H1 (cell line): Measurements from ENCODE around the gene MIR17HG. TPM values are rescaled to one million over a fixed set of nuclear protein-coding genes. Genes with fewer than 3 reads are reported as not detected.

ENCODE experiments used
- CTCF ChIA-PET: fragments of 300-600 bp; sonication (Branson Sonifier 250); formaldehyde crosslinking; loops from one replicate; lab custom pipeline; 2021; ENCODE audit not compliant: partially characterized antibody; lab: Charles Lee
- POLR2A ChIA-PET: fragments of 300-600 bp; sonication (Branson Sonifier 250); formaldehyde crosslinking; loops from one replicate; lab custom pipeline; 2021; ENCODE audit warnings: inconsistent platforms; ENCODE audit not compliant: partially characterized antibody; lab: Charles Lee
- DNase-seq, 2 experiments: peaks; one replicate each; pipeline versions ENCODE4 v3.0.0 to v3.0.0-alpha.2; 2010 to 2022; ENCODE audit warnings: low spot score in 2 of 2, low read depth in 1 of 2, mixed read lengths in 1 of 2
- FAIRE-seq: peaks from 2 replicates; lab custom pipeline; 2011; peaks lifted over from hg19 to GRCh38; lab: Jason Lieb, UNC
- H2AFZ ChIP-seq: 2 replicates; pipeline ENCODE4 v1.8.1; 2012; ENCODE audit warnings: low read length, inconsistent platforms
- H2AK5ac ChIP-seq: 2 replicates; pipeline ENCODE4 v1.6.1; 2013; ENCODE audit warnings: low read depth, low read length
- H2BK120ac ChIP-seq: replicated peaks from 2 replicates; pipeline ENCODE3; 2013; ENCODE audit warnings: low read depth, low read length, inconsistent platforms
- H2BK12ac ChIP-seq: 2 replicates; pipeline ENCODE4 v1.6.1; 2013; ENCODE audit warnings: low read depth, low read length
- H2BK15ac ChIP-seq: 2 replicates; pipeline ENCODE4 v1.6.1; 2013; ENCODE audit warnings: low read length
- H2BK20ac ChIP-seq: 2 replicates; pipeline ENCODE4 v1.6.1; 2013; ENCODE audit warnings: low read length
- H2BK5ac ChIP-seq: 2 replicates; pipeline ENCODE4 v1.6.1; 2013; ENCODE audit warnings: low read depth, low read length
- H3K14ac ChIP-seq: 2 replicates; pipeline ENCODE4 v1.6.1; 2013; ENCODE audit warnings: inconsistent platforms; ENCODE audit not compliant: insufficient read length
- H3K18ac ChIP-seq: 2 replicates; pipeline ENCODE4 v1.6.1; 2013; ENCODE audit warnings: low read length; ENCODE audit errors: extremely low read depth
- H3K23ac ChIP-seq: 2 replicates; pipeline ENCODE4 v1.6.1; 2013; ENCODE audit warnings: inconsistent platforms; ENCODE audit not compliant: insufficient read length
- H3K23me2 ChIP-seq: 2 replicates; pipeline ENCODE4 v1.6.1; 2013; ENCODE audit warnings: low read depth, low read length
- H3K27ac ChIP-seq: 2 replicates; pipeline ENCODE4 v1.6.1; 2011; ENCODE audit warnings: low read depth, low read length, inconsistent platforms
- H3K27me3 ChIP-seq, 4 experiments: replicated peaks in 1 of 4; 1 replicate in 1 of 4; 2 replicates in 3 of 4; pipeline versions ENCODE4 v1.6.1 to v1.8.1; 2011 to 2013; ENCODE audit warnings: low read length in 3 of 4, mild to moderate bottlenecking in 3 of 4, inconsistent platforms in 2 of 4, mixed read lengths in 2 of 4, moderate library complexity in 1 of 4; ENCODE audit not compliant: control insufficient read depth in 3 of 4, insufficient read depth in 3 of 4; ENCODE audit errors: extremely low read depth in 1 of 4
- H3K36me3 ChIP-seq, 4 experiments: 2 replicates each; pipeline versions ENCODE4 v1.6.1 to v1.8.1; 2011 to 2013; ENCODE audit warnings: mild to moderate bottlenecking in 4 of 4, low read length in 3 of 4, moderate library complexity in 2 of 4, control low read depth in 1 of 4, inconsistent platforms in 1 of 4; ENCODE audit not compliant: insufficient read depth in 4 of 4, control insufficient read depth in 2 of 4
- H3K4ac ChIP-seq: replicated peaks from 2 replicates; pipeline ENCODE3; 2013; ENCODE audit warnings: low read length, low read depth, mixed read lengths, inconsistent platforms; ENCODE audit not compliant: insufficient read length
- H3K4me1 ChIP-seq, 4 experiments: replicated peaks in 1 of 4; 1 replicate in 1 of 4; 2 replicates in 3 of 4; pipeline versions ENCODE4 v1.6.1 to v1.8.1; 2011 to 2013; ENCODE audit warnings: low read length in 3 of 4, inconsistent platforms in 2 of 4, mixed read lengths in 1 of 4; ENCODE audit not compliant: insufficient read depth in 4 of 4, control insufficient read depth in 3 of 4
- H3K4me2 ChIP-seq, 2 experiments: 2 replicates each; pipeline versions ENCODE4 v1.6.1 to v1.8.1; 2011 to 2013; ENCODE audit warnings: low read depth in 2 of 2, low read length in 2 of 2, control low read depth in 1 of 2, inconsistent platforms in 1 of 2, mild to moderate bottlenecking in 1 of 2; ENCODE audit not compliant: insufficient read depth in 1 of 2
- H3K4me3 ChIP-seq, 4 experiments: fragments of 200-600, 300-600 bp in 1 of 4; sonication (generic), shearing (Covaris generic), sonication (Bioruptor Twin) in 1 of 4; 2 replicates each; pipeline versions ENCODE4 v1.5.1 to v1.8.1; 2011 to 2016; ENCODE audit warnings: low read length in 4 of 4, low read depth in 3 of 4, control low read depth in 2 of 4, inconsistent platforms in 2 of 4, mild to moderate bottlenecking in 2 of 4, mixed read lengths in 1 of 4, moderate library complexity in 1 of 4; ENCODE audit not compliant: insufficient read depth in 2 of 4; ENCODE audit errors: extremely low read depth in 1 of 4
- H3K56ac ChIP-seq: replicated peaks from 2 replicates; pipeline ENCODE3; 2013; ENCODE audit warnings: low read depth, mild to moderate bottlenecking, mixed read lengths, low read length, inconsistent platforms; ENCODE audit not compliant: insufficient read length
- H3K79me1 ChIP-seq: 2 replicates; pipeline ENCODE4 v1.6.1; 2013; ENCODE audit warnings: low read depth, low read length, control low read depth
- H3K79me2 ChIP-seq, 2 experiments: 2 replicates each; pipeline versions ENCODE4 v1.6.1 to v1.8.1; 2012 to 2013; ENCODE audit warnings: low read length in 2 of 2, mild to moderate bottlenecking in 2 of 2, inconsistent platforms in 1 of 2; ENCODE audit not compliant: insufficient read depth in 2 of 2, control insufficient read depth in 1 of 2
- H3K9ac ChIP-seq, 4 experiments: replicated peaks in 1 of 4; 1 replicate in 1 of 4; 2 replicates in 3 of 4; pipeline versions ENCODE4 v1.6.1 to v1.8.1; 2011 to 2013; ENCODE audit warnings: low read depth in 3 of 4, low read length in 3 of 4, control low read depth in 2 of 4, mild to moderate bottlenecking in 2 of 4, moderate library complexity in 2 of 4, inconsistent platforms in 1 of 4; ENCODE audit errors: extremely low read depth in 1 of 4
- H3K9me3 ChIP-seq, 2 experiments: 2 replicates each; pipeline versions ENCODE4 v1.6.1 to v1.8.1; 2012 to 2013; ENCODE audit warnings: mild to moderate bottlenecking in 2 of 2, moderate library complexity in 2 of 2, control low read depth in 1 of 2, inconsistent platforms in 1 of 2, low read depth in 1 of 2, low read length in 1 of 2, mixed read lengths in 1 of 2; ENCODE audit not compliant: insufficient read depth in 2 of 2
- H4K20me1 ChIP-seq, 2 experiments: replicated peaks in 1 of 2; 2 replicates each; pipeline versions ENCODE3 to v1.8.1; 2011 to 2013; ENCODE audit warnings: inconsistent platforms in 2 of 2, low read length in 2 of 2, mild to moderate bottlenecking in 1 of 2; ENCODE audit not compliant: insufficient read depth in 2 of 2, control insufficient read depth in 1 of 2
- H4K5ac ChIP-seq: 2 replicates; pipeline ENCODE4 v1.6.1; 2013; ENCODE audit warnings: low read length, low read depth, mixed read lengths, inconsistent platforms; ENCODE audit not compliant: insufficient read length
- H4K8ac ChIP-seq: 2 replicates; pipeline ENCODE4 v1.8.0; 2013; ENCODE audit warnings: mild to moderate bottlenecking, moderate library complexity, low read length, inconsistent platforms; ENCODE audit not compliant: insufficient read depth; ENCODE audit errors: extremely low read depth
- H4K91ac ChIP-seq: replicated peaks from 2 replicates; pipeline ENCODE3; 2013; ENCODE audit warnings: low read length, mixed read lengths, inconsistent platforms; ENCODE audit not compliant: insufficient read length
- ASH2L ChIP-seq: fragments of 200-600, 300-600 bp; sonication (generic); IDR thresholded peaks from one replicate; pipeline ENCODE4 v1.7.1; 2017; ENCODE audit warnings: low read length
- CEBPB ChIP-seq: IDR thresholded peaks from 2 replicates; pipeline ENCODE4 v1.6.1; 2012; ENCODE audit warnings: low read depth, low read length
- KDM5A ChIP-seq: fragments of 200-600 bp; IDR thresholded peaks from 2 replicates; pipeline ENCODE4 v1.7.1; 2012; ENCODE audit warnings: mild to moderate bottlenecking, low read length, inconsistent platforms, mixed read lengths
- POLR2AphosphoS5 ChIP-seq: IDR thresholded peaks from 2 replicates; pipeline ENCODE4 v1.6.1; 2011; ENCODE audit warnings: low read depth, low read length
- SIRT6 ChIP-seq: IDR thresholded peaks from one replicate; pipeline ENCODE4 v1.7.1; 2012; ENCODE audit warnings: low read length, inconsistent platforms
- SP1 ChIP-seq: IDR thresholded peaks from 2 replicates; pipeline ENCODE4 v1.6.1; 2011; ENCODE audit warnings: low read depth, low read length
- WGBS, 2 experiments: shearing (Covaris generic) in 1 of 2; methylation state at CpG; one replicate each; pipeline versions ENCODE4 v1.1.6 to v1.1.7; 2013 to 2015; ENCODE audit warnings: low lambda C conversion rate in 2 of 2, mixed read lengths in 2 of 2, inconsistent platforms in 1 of 2, low coverage in 1 of 2, missing lambda C conversion rate in 1 of 2; ENCODE audit not compliant: insufficient replicate concordance in 2 of 2, insufficient coverage in 1 of 2, insufficient read length in 1 of 2; ENCODE audit errors: extremely low coverage in 1 of 2, missing lambda C conversion rate in 1 of 2; 5-methylcytosine and 5-hydroxymethylcytosine counted together
- polyA plus RNA-seq, 7 experiments: library from polyadenylated mRNA; depleted of rRNA in 3 of 7; stranded (reverse) in 5 of 7; unstranded in 2 of 7; fragments of >200 nt in 5 of 7; fragments of 200-250 nt in 2 of 7; gene quantifications; 1 replicate in 5 of 7; 2 replicates in 1 of 7; 4 replicates in 1 of 7; pipeline versions ENCODE4 v1.2.1 to v1.2.3, GENCODE V29; 2011 to 2013; ENCODE audit warnings: missing spikeins in 2 of 7, mixed read lengths in 2 of 7
- total RNA-seq: library from RNA; stranded (reverse); fragmentation: NEBNext Ultra II Directional; extraction: Animal tissue kit (Norgen Biotek cat#: 25700); gene quantifications from 2 replicates; pipeline ENCODE4 v1.2.1, GENCODE V29; 2021

Gene MIR17HG
- total and polyA plus RNA-seq, 2 of the 8 experiments (the other 6 are each of a cell fraction or from before 2014, with no cell fraction given) = 11.5 to 36.9 TPM

DNA sequence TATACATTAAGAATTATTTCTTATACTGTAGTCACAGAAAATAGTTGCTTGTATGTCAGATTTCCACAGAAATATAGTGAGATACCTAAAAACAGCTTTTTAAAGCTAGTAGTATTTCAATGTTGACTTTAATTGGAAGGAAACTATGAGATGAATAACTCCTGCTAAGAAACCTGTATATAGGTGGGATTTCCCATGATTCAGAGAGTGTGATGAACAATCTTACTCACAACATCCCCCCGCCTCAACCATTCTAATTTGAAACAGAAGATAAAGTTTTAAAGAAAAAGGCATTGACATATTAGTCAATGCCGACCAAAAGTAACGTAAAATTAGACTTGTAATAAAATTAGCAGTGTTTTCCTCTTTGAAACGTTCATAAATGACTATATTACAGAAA, 1.4 kb upstream of the MIR17HG start:
- 82% methylated on average over 4 of the region's 4 CpGs; no CpG with 5 or more reads in 1 of the 2 experiments for WGBS, 2 experiments
- H3K9ac ChIP-seq = no peak overlapping the region
- no peak overlapping the region for H2BK120ac ChIP-seq
- peaks cover 7% of the 10 kb centered on the region in 2 experiments for H4K20me1 ChIP-seq
- H4K8ac ChIP-seq = no peak overlapping the region
- TF ChIP-seq CEBPB = no peak
- no peak for TF ChIP-seq SP1
- TF ChIP-seq KDM5A = no peak
- TF ChIP-seq SIRT6 = no peak
- no peak for TF ChIP-seq ASH2L
- no peak for TF ChIP-seq POLR2AphosphoS5
- TF ChIP-seq, all 59 proteins: peak for 0
- POLR2A ChIA-PET = interaction anchor here (1.2 to 3.6 kb wide), 4 partner anchors 12 to 191 kb away, joined by 3 to 59 read pairs (median 8); no protein-coding TSS in a partner anchor
- DNase-seq = no peak
- no peak overlapping the region for H2BK20ac ChIP-seq
- no peak overlapping the region for H3K23ac ChIP-seq
- H2BK5ac ChIP-seq = no peak overlapping the region
- no peaks in the 10 kb centered on the region for H3K9me3 ChIP-seq
- H3K27me3 ChIP-seq = no peaks in the 10 kb centered on the region
- peaks cover 11 to 30% of the 10 kb centered on the region in 2 experiments for H3K79me2 ChIP-seq
- H3K79me1 ChIP-seq = peaks cover 3% of the 10 kb centered on the region; the same call in 1 of the 2 replicates
- no peak overlapping the region for H2AFZ ChIP-seq
- H3K18ac ChIP-seq = no peak overlapping the region
- no peak overlapping the region for H2AK5ac ChIP-seq
- no peak overlapping the region for H3K27ac ChIP-seq
- no peak overlapping the region for H2BK15ac ChIP-seq
- H3K36me3 ChIP-seq = peaks cover 12 to 21% (median 16%) of the 10 kb centered on the region in 4 experiments
- peaks cover 2% of the 10 kb centered on the region; the same call in 1 of the 2 replicates for H3K23me2 ChIP-seq
- H4K91ac ChIP-seq = no peak overlapping the region
- H4K5ac ChIP-seq = no peak overlapping the region
- no peak overlapping the region for H3K56ac ChIP-seq
- no peak overlapping the region for H3K14ac ChIP-seq
- no peak for FAIRE-seq
- no peak overlapping the region for H3K4ac ChIP-seq
- peaks cover 0 to 6% (median 5%) of the 10 kb centered on the region in 4 experiments; a peak in 5 of 7 replicates for H3K4me1 ChIP-seq
- no peak overlapping the region; a peak in 1 of 4 replicates for H3K4me2 ChIP-seq
- CTCF ChIA-PET = interaction anchor here (0.9 to 1.0 kb wide), 2 partner anchors 34 kb away, joined by 3 to 6 read pairs; no protein-coding TSS in a partner anchor
- no peak overlapping the region for H2BK12ac ChIP-seq
- H3K4me3 ChIP-seq = peak overlapping the region in 1 of 4 experiments; percentile 90; a peak in 1 of 8 replicates
